Measurements from ENCODE around the gene BMP7.
"Not testable (repeated sequence)": the region's sequence is repeated elsewhere in the genome, so short reads cannot be mapped to it uniquely, and the experiment has no call there.

The BMP7 gene

GRCh38 chr20:57159193-57159851, 107.1 kb downstream of the BMP7 start:
- H3K4me3 ChIP-seq (ENCODE audit: low read depth, low read length) = no peak overlapping the region

GRCh38 chr20:57158474-57158873, 108.0 kb downstream of the BMP7 start:
- no peak for TF ChIP-seq CTCF (IDR thresholded peaks at IDR 0.05; ENCODE audit: low read depth, low read length)

More at GRCh38 chr20:57159193-57159851, 107.1 kb downstream of the BMP7 start:
- no peak for TF ChIP-seq CTCF (IDR thresholded peaks at IDR 0.05; ENCODE audit: low read depth, low read length)

GRCh38 chr20:57157787-57158186, 108.7 kb downstream of the BMP7 start:
- not testable (repeated sequence) for H3K4me3 ChIP-seq (ENCODE audit: low read depth, low read length)

More at GRCh38 chr20:57158474-57158873, 108.0 kb downstream of the BMP7 start:
- H3K4me3 ChIP-seq (ENCODE audit: low read depth, low read length) = no peak overlapping the region

GRCh38 chr20:57157106-57157691, 109.2 kb downstream of the BMP7 start:
- no peak for TF ChIP-seq CTCF (IDR thresholded peaks at IDR 0.05; ENCODE audit: low read depth, low read length)
- H3K4me3 ChIP-seq (ENCODE audit: low read depth, low read length) = no peak overlapping the region

- no peak for TF ChIP-seq CTCF (IDR thresholded peaks at IDR 0.05; ENCODE audit: low read depth, low read length)
- no peak overlapping the region for H3K4me3 ChIP-seq (ENCODE audit: low read depth, low read length)
Observed at GRCh38 chr20:57156011-57156729, 110.3 kb downstream of the BMP7 start.

- TF ChIP-seq CTCF (IDR thresholded peaks at IDR 0.05; ENCODE audit: low read depth, low read length) = no peak
- no peak overlapping the region for H3K4me3 ChIP-seq (ENCODE audit: low read depth, low read length)
Observed at GRCh38 chr20:57155415-57155814, 111.0 kb downstream of the BMP7 start.

- no peak for TF ChIP-seq CTCF (IDR thresholded peaks at IDR 0.05; ENCODE audit: low read depth, low read length)
- no peak overlapping the region for H3K4me3 ChIP-seq (ENCODE audit: low read depth, low read length)
Observed at GRCh38 chr20:57153238-57153905, 113.1 kb downstream of the BMP7 start.

Measured in WI38 (cell line).